ENCODE measurements around the gene RAD50. TPM values are rescaled to one million over a fixed set of nuclear protein-coding genes. Genes with fewer than 3 reads are reported as not detected.

The RAD50 gene
- polyA plus RNA-seq, 1 experiment = 25.3 TPM

DNA sequence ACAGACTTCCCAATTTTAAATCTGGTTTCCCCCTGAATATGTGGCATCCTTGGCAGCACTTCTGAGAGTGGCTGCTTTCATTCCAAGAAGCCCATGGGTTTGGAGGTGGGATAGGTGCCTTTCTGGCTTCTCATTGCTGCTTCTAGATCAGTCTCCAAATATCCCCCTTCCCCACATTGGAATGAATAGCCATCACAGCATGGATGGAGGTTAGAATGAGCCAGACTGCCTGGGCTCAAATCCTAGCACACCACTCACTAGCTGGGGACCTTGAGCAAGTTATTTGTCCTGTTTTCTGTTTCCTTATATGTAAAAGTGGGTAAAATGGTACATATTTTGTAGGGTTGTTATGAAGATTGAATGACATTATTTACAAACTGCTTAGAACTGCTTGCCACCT lies 87.4 kb downstream of the RAD50 start:
- TF ChIP-seq, protein P1, sequence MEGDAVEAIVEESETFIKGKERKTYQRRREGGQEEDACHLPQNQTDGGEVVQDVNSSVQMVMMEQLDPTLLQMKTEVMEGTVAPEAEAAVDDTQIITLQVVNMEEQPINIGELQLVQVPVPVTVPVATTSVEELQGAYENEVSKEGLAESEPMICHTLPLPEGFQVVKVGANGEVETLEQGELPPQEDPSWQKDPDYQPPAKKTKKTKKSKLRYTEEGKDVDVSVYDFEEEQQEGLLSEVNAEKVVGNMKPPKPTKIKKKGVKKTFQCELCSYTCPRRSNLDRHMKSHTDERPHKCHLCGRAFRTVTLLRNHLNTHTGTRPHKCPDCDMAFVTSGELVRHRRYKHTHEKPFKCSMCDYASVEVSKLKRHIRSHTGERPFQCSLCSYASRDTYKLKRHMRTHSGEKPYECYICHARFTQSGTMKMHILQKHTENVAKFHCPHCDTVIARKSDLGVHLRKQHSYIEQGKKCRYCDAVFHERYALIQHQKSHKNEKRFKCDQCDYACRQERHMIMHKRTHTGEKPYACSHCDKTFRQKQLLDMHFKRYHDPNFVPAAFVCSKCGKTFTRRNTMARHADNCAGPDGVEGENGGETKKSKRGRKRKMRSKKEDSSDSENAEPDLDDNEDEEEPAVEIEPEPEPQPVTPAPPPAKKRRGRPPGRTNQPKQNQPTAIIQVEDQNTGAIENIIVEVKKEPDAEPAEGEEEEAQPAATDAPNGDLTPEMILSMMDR (IDR thresholded peaks at IDR 0.05; ENCODE audit: low read depth, low read length) = no peak
- no peak overlapping the region for H3K4me3 ChIP-seq (ENCODE audit: low read depth, low read length)
- H3K27me3 ChIP-seq (ENCODE audit: control insufficient read depth, insufficient read depth, low read length) = no peaks in the 10 kb centered on the region
- DNase-seq (ENCODE audit: low read depth, low spot score) = no peak
- ChIA-PET POLR2A (no interaction called here), CTCF (interaction anchor here (1.4 kb wide), 1 partner anchor 258 kb away, joined by 5 read pairs; no protein-coding TSS in a partner anchor)
- no peak overlapping the region for H3K27ac ChIP-seq (ENCODE audit: low read depth, low read length)
- H3K9me3 ChIP-seq (ENCODE audit: control insufficient read depth, insufficient read depth, low read length) = no peaks in the 10 kb centered on the region

DNA sequence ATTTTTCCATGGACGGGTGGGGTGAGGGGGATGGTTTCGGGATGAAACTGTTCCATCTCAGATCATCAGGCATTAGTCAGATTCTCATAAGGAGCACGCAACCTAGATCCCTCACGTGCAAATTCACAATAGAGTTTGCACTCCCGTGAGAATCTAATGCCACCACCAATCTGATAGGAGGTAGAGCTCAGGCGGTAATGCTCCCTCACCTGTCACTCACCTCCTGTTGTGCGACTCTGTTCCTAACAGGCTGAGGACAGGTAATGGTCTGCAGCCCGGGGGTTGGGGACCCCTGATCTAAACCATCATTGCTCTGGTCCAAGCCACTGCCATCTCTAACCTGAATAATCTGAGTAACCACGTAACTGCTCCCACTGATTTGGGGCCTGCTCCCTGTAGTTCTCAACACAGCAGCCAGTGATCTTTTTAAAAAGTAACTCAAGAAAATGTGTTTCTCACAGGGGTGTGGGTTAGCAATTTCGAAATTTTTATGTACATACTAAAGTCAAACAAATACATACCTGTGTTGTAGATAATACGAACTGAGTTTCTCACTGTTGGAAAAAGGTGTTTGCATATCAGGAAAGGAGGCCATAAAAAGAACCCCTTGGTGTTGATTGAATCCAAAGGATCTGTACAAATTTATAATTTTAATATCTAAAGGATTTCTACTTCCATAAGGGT lies 89.9 kb downstream of the RAD50 start:
- ChIA-PET CTCF (interaction anchor here (0.6 kb wide), 1 partner anchor 261 kb away, joined by 3 read pairs; no protein-coding TSS in a partner anchor), POLR2A (no interaction called here)
- no peak overlapping the region for H3K27ac ChIP-seq (ENCODE audit: low read depth, low read length)
- TF ChIP-seq, protein P1 (IDR thresholded peaks at IDR 0.05; ENCODE audit: low read depth, low read length) = no peak
- H3K27me3 ChIP-seq (ENCODE audit: control insufficient read depth, insufficient read depth, low read length) = no peaks in the 10 kb centered on the region
- DNase-seq (ENCODE audit: low read depth, low spot score) = no peak
- no peak overlapping the region for H3K4me3 ChIP-seq (ENCODE audit: low read depth, low read length)
- H3K9me3 ChIP-seq (ENCODE audit: control insufficient read depth, insufficient read depth, low read length) = no peaks in the 10 kb centered on the region

DNA sequence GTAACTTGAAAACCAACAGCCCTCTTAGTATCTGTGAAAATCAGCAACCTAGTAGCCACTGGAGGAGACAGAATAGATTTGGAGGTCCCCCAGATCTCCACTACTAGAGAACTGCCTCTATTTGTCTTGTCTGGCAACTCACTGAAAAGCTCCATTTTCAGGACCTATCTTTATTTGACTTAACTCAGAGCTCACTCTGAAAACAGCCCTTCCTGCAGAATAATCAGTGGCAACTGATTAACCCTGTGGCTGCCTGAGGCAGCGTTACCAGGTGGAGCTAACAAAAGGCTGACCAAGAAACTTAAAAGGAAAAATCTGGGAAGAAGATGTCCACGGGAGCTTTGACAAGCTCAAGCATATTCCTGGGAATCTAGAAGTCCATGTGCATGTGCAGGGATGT lies 90.7 kb downstream of the RAD50 start:
- no peak overlapping the region for H3K27ac ChIP-seq (ENCODE audit: low read depth, low read length)
- TF ChIP-seq, protein P1 (IDR thresholded peaks at IDR 0.05; ENCODE audit: low read depth, low read length) = no peak
- H3K9me3 ChIP-seq (ENCODE audit: control insufficient read depth, insufficient read depth, low read length) = no peaks in the 10 kb centered on the region
- H3K4me3 ChIP-seq (ENCODE audit: low read depth, low read length) = no peak overlapping the region
- ChIA-PET POLR2A (no interaction called here), CTCF (no interaction called here)
- no peaks in the 10 kb centered on the region for H3K27me3 ChIP-seq (ENCODE audit: control insufficient read depth, insufficient read depth, low read length)
- DNase-seq (ENCODE audit: low read depth, low spot score) = no peak

DNA sequence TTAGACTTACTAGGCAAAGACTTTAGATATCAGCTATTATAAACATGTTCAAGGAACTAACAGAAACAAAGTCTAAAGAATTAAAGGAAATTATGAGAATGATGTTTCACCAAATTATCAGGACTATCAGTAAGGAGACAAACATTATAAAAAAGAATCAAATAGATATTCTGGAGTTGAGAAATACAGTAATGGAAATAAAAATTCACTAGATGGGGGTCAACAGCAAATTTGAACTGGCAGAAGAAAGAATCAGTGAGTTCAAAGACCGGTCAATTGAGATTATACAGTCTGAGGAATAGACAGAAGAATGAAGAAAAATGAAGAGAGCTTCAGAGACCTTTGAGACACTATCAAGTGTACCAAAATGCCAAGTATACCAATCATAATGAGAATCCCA lies 91.6 kb downstream of the RAD50 start:
- ChIA-PET CTCF (no interaction called here), POLR2A (no interaction called here)
- Histone ChIP-seq H3K4me3 (ENCODE audit: low read depth, low read length) (no peak overlapping the region), H3K9me3 (ENCODE audit: control insufficient read depth, insufficient read depth, low read length) (no peaks in the 10 kb centered on the region), H3K27ac (ENCODE audit: low read depth, low read length) (no peak overlapping the region), H3K27me3 (ENCODE audit: control insufficient read depth, insufficient read depth, low read length) (no peaks in the 10 kb centered on the region)
- TF ChIP-seq, protein P1 (IDR thresholded peaks at IDR 0.05; ENCODE audit: low read depth, low read length) = no peak
- DNase-seq (ENCODE audit: low read depth, low spot score) = no peak

DNA sequence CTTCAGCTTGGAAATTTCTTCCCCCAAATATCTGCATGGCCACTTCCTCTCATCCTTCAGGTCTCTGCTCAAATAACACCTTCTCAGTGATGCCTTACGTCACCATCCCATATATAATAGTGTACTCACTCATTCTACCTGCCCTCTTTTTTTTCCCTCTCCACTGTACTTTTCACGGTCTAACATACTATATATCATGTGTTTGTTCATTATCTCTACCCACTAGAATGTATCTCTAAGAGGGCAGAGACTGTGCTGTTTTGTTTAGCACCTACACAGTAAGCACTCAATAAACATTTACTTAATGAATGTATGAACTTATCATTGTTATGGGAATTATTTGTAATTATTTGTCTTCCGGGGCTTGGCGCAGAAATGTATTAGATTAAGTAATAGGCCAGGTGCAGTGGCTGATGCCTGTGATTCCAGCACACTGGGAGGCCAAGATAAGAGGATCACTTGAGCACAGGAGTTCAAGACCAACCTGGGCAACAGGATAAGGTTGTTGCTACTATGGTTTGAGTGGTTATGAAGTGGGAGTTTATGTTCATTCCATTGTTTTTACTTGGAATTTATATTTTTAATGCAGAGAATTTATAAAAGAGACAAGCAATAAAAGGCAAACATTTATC lies 95.2 kb downstream of the RAD50 start:
- Histone ChIP-seq H3K27ac (ENCODE audit: low read depth, low read length) (no peak overlapping the region), H3K27me3 (ENCODE audit: control insufficient read depth, insufficient read depth, low read length) (peaks cover 2% of the 10 kb centered on the region), H3K9me3 (ENCODE audit: control insufficient read depth, insufficient read depth, low read length) (no peaks in the 10 kb centered on the region; the same call in 1 of the 2 replicates), H3K4me3 (ENCODE audit: low read depth, low read length) (no peak overlapping the region)
- ChIA-PET CTCF (no interaction called here), POLR2A (no interaction called here)
- no peak for DNase-seq (ENCODE audit: low read depth, low spot score)
- TF ChIP-seq, protein P1 (IDR thresholded peaks at IDR 0.05; ENCODE audit: low read depth, low read length) = no peak
